GM21423 (cell line): ENCODE measurements around the gene L3MBTL3.

Source experiments
- ATAC-seq: cut with Tn5 transposase; IDR thresholded peaks from one replicate; pipeline ENCODE4 v1.9.1; 2021; ENCODE audit warnings: mild to moderate bottlenecking, moderate library complexity; ENCODE audit not compliant: unreplicated experiment

L3MBTL3 gene

GRCh38 chr6:130026859-130027258 is 8.5 kb downstream of the L3MBTL3 start:
- ATAC-seq: no peak

GRCh38 chr6:130027948-130028347 is 9.6 kb downstream of the L3MBTL3 start:
- peak; percentile 94 for ATAC-seq

DNA sequence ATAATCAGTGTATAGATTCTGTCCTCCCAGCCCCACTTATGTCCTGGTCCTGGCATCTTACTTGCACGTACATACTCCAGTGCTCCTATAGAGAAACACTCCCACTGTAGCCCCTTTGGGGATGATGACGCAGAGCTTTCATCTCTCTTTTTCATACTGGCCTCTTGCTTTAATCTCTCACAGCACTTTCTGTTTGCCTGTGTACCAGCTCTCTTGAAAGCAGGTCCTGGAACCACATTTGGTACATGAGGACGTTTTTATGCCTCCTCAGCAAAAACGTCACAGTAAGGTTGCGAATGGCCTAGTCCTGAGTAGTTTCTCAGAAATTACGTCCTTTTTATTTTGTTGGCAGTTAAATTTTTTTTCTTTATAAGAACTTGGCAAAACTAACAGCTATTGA is 10.8 kb downstream of the L3MBTL3 start:
- ATAC-seq: no peak

DNA sequence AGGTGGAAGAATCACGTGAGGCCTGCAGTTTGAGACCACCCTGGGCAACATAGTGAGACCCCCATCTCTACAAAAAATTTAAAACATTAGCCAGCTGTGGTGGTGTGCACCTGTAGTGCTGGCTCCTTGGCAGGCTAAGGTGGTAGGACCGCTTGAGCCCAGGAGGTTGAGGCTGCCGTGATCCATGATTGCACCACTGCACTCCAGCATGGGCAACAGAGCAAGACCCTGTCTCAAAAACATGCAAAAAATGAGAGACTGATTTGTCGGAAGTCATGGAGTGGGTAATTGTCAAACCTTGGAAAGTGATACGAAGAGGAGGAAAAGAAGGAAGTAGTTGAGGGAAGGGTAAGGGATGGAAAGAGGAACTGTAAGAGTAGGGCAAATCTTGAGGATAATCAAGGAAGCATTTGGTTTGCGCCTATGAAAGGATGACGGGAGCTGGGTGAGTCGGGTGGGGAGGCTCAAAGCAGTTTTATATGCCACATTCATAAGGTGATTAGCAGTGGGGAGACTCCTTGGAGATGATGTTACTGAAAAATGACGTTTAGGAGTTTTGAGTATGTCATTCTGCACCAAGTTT is 14.5 kb downstream of the L3MBTL3 start:
- ATAC-seq: no peak

DNA sequence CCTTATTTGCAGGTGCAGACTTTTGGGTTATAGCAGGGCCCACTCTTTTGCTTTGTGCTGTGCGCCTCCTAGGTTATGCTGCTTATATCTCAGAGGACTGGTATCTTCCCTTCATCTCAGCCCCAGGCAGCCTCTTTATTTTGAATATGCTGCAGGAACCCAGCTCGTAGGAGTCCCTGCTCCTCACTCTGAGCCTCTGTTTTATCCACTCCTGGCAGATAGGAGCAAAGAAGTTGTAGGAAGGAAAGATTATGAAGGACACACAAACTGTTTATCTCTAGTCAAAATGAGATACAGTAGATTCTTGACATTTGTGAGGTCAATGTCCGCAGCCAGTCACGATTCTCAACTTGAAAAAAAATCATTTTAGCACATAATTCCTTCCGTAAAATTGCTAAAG is 15.6 kb downstream of the L3MBTL3 start:
- ATAC-seq: no peak

DNA sequence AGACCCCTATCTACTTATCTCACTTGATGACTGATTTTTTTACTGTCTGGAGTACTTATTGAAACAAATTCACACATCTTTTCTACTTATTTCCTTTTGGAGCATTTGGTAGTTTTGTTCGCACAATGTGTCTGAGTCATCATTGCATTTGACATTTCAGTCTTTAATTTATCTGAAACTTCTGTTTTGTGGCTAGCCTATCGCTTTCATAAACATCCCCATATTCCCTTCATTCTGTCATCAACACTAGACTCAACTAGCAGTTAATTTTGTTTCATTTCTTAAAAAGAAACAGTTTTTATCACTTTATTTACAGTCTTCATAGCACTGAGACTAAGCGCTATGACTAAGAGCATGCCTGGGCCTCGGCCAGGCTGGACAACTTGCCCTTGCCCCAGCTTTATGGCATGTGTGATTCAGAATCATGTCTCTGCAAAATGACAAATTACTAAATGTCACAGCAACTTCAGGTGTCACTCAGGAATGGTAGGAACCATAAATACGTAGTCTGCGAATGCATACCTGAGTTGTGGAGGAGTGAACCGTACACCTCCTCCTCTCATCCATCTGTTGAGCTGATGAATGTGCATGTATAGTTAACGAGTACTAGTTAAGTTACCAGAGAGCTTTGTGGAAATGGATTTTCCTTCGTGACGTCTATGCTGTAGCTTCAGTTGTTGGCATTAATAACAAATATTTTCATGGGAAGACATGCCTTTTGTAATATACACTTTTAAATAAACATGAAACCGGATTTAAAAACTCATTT is 16.2 kb downstream of the L3MBTL3 start:
- ATAC-seq: no peak

DNA sequence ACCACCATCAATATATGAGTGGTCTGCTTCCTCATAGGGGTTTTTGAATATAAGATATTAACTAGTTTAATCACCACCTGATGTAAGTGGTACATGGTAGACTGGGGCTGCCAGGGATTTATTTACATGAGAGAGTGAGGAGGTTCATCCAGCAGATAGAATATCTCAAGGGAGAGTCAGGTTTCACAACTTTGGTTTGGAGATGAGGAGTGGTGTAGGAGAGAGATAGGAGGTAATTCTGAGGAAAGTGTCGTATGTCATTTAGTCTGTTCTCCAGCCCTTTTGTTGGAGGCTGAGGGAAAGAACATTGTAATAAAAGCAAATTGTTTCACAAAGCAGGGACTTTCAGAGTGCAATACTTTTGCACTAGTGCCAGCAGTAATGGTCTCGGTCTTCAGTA is 16.8 kb downstream of the L3MBTL3 start:
- ATAC-seq: no peak

DNA sequence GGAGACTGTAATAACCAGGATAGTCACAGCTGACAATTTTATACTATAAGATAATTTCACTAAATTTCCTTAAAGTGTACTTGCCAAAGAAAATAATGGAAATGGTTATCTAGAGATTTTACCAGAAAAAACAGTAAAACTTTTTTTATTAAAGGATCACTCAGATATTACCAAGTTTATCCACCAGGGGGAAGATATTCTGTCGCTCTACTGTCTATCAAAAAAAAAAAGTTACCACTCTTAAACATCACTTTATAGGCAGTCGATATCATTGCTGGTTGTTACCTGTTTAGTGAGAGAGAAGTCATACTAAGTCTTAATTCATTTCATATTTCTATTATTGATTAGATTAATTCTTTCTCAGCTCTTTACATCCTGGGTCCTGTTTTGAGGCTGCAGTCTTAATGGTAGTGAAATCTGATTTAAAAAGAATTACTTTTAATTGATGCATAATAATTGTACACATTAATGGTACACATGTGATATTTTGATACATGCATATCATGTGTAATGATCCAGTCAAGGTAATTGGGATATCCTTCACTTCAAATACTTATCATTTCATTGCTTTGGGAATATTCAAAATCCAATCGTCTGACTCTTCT is 18.9 kb downstream of the L3MBTL3 start:
- ATAC-seq: no peak

GRCh38 chr6:130041594-130041993 is 23.2 kb downstream of the L3MBTL3 start:
- ATAC-seq: no peak

DNA sequence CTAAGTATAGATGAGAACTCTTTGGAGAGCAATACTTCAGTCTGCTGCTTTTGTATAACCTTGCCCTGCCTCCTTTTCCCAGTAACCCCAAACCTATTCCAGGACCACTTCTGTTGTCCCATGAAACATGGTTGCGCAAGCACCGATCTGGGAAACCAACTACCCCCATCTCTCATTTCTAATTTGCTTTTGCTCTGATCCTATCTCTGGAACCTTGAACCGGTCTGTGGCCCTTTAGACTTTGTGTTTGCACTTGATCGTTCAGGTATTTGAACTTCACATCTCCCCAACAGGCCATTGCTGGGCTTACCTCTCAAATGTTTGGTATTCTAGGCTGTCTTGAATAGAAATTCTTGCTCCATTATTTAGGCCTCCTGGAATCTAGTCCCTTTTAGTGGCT is 25.0 kb downstream of the L3MBTL3 start:
- no peak for ATAC-seq

- no peak for ATAC-seq
Observed at GRCh38 chr6:130045622-130046021, 27.2 kb downstream of the L3MBTL3 start.

- ATAC-seq: no peak
Observed at GRCh38 chr6:130046671-130047070, 28.3 kb downstream of the L3MBTL3 start.

DNA sequence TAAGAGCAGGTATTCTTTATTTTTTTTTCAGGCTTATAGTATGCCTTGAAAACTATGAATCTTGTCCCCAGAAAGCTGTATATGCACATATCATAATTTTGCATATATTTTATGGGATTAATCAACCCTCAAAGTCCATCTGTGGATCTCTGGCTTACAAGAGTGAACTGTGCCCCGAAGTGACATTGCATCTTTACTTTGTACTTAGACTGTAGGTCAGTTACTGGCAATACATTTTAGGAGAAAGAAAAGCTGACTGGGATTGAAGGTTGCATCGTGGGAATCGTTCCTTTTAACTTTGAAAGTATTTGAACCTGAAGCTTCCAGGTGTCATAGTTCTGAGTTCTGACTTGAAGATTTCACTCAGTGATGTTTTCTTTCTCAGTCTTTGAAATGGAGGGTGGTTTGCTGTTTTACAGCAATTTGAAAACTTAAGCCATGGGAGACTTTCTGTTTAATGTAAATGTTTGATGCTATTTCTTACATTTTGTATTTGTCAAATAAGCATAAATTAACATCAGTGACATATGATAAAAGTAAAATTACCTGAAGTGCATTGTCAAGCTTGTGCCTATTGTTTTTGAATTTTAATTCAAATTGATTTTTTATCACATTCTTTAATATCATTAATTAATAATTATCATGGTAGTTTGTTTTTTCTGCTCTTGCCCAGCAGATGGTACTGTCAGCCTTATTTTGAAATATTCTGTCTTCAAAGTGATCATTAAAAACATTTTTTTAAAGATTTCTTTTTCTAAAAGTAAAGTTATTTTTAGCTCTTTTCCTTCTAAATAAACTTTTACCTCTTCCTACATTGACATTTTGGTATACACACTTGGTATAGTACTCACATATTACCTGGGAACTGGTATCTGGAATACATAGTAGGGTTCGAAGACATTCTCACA is 29.0 kb downstream of the L3MBTL3 start:
- no peak for ATAC-seq

- no peak for ATAC-seq
Observed at GRCh38 chr6:130050230-130050629, 31.8 kb downstream of the L3MBTL3 start.

GRCh38 chr6:130054725-130055124 is 36.3 kb downstream of the L3MBTL3 start:
- ATAC-seq: no peak

DNA sequence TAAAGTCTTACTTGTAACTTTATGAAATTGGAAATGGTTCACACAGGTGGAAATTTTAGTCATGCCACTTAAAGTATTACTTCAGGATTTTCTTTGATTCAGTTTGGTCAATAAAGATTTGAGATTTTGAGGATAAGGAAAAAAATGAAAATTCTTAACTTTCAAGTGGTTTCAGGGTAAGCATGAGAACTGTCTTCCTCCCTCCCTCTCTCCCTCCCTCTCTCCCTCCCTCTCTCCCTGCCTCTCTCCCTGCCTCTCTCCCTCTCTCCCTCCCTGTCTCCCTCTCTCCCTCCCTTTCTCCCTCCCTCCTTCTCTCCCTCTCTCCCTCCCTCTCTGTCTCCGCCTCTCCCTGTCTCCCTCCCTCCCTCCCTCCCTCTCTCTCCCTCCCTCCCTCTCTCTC is 36.9 kb downstream of the L3MBTL3 start:
- ATAC-seq: no peak

GRCh38 chr6:130057495-130057894 is 39.1 kb downstream of the L3MBTL3 start:
- ATAC-seq: no peak

GRCh38 chr6:130063806-130064205 is 45.4 kb downstream of the L3MBTL3 start:
- no peak for ATAC-seq

DNA sequence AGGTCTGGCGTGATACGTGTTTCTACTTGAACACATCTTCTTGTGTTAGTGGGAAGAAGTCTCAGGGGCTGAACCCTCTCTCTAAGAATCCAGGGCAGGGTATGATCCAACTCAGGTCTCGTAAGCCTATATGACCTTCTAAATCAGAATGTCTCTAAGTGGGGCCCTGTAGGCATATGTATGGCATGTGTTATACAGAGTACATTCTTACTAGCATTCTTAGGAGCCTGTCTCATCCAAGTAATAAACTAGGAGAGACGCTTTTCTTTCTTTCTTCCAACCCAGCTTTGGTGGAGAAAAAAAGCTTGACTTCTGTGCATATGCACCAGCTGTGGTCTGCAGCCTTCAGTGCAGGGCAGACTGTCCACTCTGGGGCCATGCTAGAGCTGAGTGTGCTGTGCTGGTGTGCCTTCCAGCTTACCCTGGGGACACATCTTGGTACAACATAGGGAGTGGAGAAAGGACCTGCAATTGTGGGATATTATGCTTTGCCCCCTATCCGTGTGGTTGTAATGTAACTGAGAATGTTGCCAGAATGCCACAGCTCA is 47.3 kb downstream of the L3MBTL3 start:
- ATAC-seq: no peak

DNA sequence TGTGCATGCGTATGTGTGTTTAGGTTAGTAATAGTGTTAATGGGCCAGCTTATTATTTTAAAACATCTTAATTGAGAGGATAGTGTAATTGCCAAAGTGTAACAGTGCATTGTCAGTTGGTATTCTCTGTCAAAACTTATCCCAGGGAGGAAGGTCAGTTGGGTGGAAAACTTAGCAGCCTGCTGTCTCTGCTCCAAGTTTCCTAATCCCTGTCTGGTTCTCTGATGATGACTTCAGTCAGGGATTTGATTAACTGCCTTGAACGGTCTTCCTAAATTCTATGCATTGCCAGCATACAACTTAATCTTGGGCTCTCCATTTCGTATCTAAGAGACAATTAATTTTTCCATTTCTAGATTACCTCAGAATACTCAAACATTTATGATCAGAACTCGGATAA is 51.1 kb downstream of the L3MBTL3 start:
- ATAC-seq: no peak

GRCh38 chr6:130070326-130070725 is 51.9 kb downstream of the L3MBTL3 start:
- no peak for ATAC-seq
